Tibial artery (tissue), 4 donors: ENCODE results near the gene CGA.
"Not testable (repeated sequence)": the region's sequence is repeated elsewhere in the genome, so short reads cannot be mapped to it uniquely, and the experiment has no call there.

Experiments
- DNase-seq, 2 donors: peaks; one replicate each; pipeline ENCODE4 v3.0.0-alpha.2; 2019
- H3K27ac ChIP-seq, 2 donors: fragments of 200-600 bp; sonication (generic) in 1 of 2; 1 replicate in 1 of 2; 2 replicates in 1 of 2; pipeline ENCODE4 v1.5.1; 2018 to 2019; ENCODE audit warnings: mild to moderate bottlenecking in 1 of 2
- H3K27me3 ChIP-seq, 2 donors: fragments of 200-600 bp; sonication (generic) in 1 of 2; one replicate each; pipeline versions ENCODE4 v1.5.1 to v1.6.0; 2016 to 2019
- H3K36me3 ChIP-seq, 3 donors: fragments of 200-600 bp; sonication (generic) in 2 of 3; one replicate each; pipeline ENCODE4 v1.5.1; 2016 to 2019; ENCODE audit warnings: mild to moderate bottlenecking in 2 of 3
- H3K4me1 ChIP-seq, 4 donors: fragments of 200-600 bp; sonication (generic) in 2 of 4; 1 replicate in 3 of 4; 2 replicates in 1 of 4; pipeline ENCODE4 v1.5.1; 2016 to 2019
- H3K4me3 ChIP-seq, 2 donors: fragments of 200-600 bp; sonication (generic) in 1 of 2; 1 replicate in 1 of 2; 2 replicates in 1 of 2; pipeline ENCODE4 v1.5.1; 2018 to 2019; ENCODE audit warnings: mild to moderate bottlenecking in 2 of 2
- H3K9me3 ChIP-seq, 3 donors: fragments of 200-600 bp; sonication (generic) in 1 of 3; one replicate each; pipeline ENCODE4 v1.5.1; 2016 to 2019
- intact Hi-C: fragments of 100-400 bp; cut with DNase I; formaldehyde crosslinking; loops from one replicate; pipeline ENCODE4 v1.15.0; 2023; ENCODE audit warnings: low total_unique reads
- TF ChIP-seq, protein P1 (sequence below), 2 experiments: fragments of 200-600 bp in 1 of 2; fragments of 450-650 bp in 1 of 2; IDR thresholded peaks; one replicate each; pipeline ENCODE4 v1.5.1; 2017 to 2019; ENCODE audit warnings: antibody characterized with exemption in 2 of 2, mild to moderate bottlenecking in 1 of 2, moderate library complexity in 1 of 2

CGA gene

DNA sequence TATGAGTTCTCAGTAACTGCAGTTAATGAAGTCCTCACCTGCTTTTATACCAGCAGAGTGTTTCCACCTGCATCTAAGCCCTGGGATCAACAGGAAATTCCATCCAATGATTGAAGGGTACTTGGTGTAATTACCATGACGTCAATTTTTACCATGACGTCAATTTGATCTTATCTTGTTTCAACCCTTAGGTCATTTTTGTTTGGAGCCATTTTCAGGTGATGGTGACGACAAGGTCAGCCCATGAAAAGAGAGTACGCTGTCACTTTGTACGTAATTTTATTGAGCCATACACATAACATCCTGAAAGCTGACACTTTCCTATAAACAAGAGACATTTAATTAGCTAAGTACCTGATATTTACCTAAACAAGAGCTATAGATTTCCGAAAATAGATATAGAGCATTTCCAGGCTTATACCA is at the start of gene CGA:
CGA (minus strand) TSS at position 20 of the 423 bp plus-strand sequence. CDS start 6,906 bp downstream, outside the sequence.
- intact Hi-C loops, result loop anchor here (5.0 kb wide), 1 partner anchor 1367 kb away; no protein-coding TSS in a partner anchor
- Histone ChIP-seq H3K27ac (no peak within 1 kb of the TSS), H3K4me1 (no peaks in the 10 kb centered on the region), H3K27me3 (peaks cover 0 to 6% of the 10 kb centered on the region in 2 donors), H3K4me3 (no peak within 1 kb of the TSS), H3K36me3 (no peaks in the 10 kb centered on the region), H3K9me3 (no peaks in the 10 kb centered on the region)
- TF ChIP-seq, protein P1, sequence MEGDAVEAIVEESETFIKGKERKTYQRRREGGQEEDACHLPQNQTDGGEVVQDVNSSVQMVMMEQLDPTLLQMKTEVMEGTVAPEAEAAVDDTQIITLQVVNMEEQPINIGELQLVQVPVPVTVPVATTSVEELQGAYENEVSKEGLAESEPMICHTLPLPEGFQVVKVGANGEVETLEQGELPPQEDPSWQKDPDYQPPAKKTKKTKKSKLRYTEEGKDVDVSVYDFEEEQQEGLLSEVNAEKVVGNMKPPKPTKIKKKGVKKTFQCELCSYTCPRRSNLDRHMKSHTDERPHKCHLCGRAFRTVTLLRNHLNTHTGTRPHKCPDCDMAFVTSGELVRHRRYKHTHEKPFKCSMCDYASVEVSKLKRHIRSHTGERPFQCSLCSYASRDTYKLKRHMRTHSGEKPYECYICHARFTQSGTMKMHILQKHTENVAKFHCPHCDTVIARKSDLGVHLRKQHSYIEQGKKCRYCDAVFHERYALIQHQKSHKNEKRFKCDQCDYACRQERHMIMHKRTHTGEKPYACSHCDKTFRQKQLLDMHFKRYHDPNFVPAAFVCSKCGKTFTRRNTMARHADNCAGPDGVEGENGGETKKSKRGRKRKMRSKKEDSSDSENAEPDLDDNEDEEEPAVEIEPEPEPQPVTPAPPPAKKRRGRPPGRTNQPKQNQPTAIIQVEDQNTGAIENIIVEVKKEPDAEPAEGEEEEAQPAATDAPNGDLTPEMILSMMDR (IDR thresholded peaks at IDR 0.05), result no peak
- DNase-seq, result no peak

DNA sequence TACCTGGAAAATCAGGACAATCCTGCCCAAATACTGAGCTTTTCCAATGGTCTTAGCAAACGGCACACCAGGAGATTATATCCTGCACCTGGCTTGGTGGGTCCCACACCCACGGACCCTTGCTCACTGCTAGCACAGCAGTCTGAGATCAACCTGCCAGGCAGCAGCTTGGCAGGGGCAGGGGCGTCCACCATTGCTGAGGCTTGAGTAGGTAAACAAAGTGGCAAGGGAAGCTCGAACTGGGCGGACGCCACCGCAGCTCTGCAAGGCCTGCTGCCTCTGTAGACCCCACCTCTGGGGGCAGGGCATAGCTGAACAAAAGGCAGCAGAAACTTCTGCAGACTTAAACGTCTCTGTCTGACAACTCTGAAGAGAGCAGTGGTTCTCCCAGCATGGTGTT is 45.0 kb upstream of the CGA start:
- H3K4me3 ChIP-seq, H3K9me3 ChIP-seq, H3K4me1 ChIP-seq, DNase-seq, H3K27me3 ChIP-seq, H3K36me3 ChIP-seq, H3K27ac ChIP-seq: not testable (repeated sequence)
- intact Hi-C loops, result loop anchor here (10.0 kb wide), 2 partner anchors 95 to 255 kb away; no protein-coding TSS in a partner anchor

DNA sequence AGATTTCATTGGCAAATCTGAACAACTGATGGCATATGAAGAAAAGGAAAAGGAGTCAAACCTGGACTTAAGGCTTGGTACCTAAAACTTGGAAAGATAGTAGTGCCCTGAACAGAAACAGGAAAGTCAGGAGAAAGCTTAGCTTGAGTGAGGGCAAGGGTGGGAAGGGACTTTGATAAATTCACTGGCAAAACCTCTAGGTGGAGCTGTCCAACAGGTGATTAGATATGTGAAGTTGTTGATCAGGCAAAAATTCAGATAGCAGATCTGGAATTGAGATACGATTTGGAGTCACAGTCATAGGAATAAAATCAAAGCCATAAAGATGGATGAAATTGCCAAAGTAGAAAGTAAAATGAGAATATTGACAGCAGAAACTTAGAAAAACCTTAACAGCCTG is 44.3 kb upstream of the CGA start:
- peaks cover 0 to 4% of the 10 kb centered on the region in 2 donors for H3K27me3 ChIP-seq
- no peaks in the 10 kb centered on the region for H3K36me3 ChIP-seq
- H3K4me1 ChIP-seq, result no peaks in the 10 kb centered on the region
- TF ChIP-seq, protein P1 (IDR thresholded peaks at IDR 0.05), result peak; percentile 65 to 67
- no peaks in the 10 kb centered on the region for H3K9me3 ChIP-seq
- DNase-seq, result no peak
- intact Hi-C loops, result loop anchor here (10.0 kb wide), 2 partner anchors 96 to 256 kb away; no protein-coding TSS in a partner anchor
- H3K27ac ChIP-seq, result no peak overlapping the region
- no peak overlapping the region for H3K4me3 ChIP-seq

DNA sequence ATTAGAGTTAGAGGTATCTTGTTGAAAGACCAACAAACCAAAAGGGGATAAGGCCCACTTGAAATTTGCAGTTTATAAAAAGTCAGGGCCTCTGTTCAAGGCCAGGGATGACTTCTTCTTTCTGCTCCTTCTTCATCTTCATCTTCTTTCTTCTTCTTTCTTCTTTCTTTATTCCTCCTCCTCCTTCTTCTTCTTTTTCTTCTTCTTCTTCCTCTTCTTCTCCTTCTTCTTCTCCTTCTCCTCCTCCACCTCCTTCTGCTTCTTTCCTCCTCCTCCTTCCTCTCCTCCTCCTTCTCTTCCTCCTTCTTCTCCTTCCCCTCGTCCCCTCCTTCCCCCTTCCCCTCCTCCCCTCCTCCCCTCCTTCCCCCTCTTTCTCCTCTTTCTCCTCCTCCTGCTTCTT is 42.1 kb upstream of the CGA start:
- Histone ChIP-seq H3K36me3 (no peaks in the 10 kb centered on the region), H3K27ac (no peak overlapping the region), H3K27me3 (peaks cover 0 to 4% of the 10 kb centered on the region in 2 donors), H3K9me3 (no peaks in the 10 kb centered on the region), H3K4me1 (no peaks in the 10 kb centered on the region), H3K4me3 (no peak overlapping the region)
- TF ChIP-seq, protein P1 (IDR thresholded peaks at IDR 0.05), result no peak
- DNase-seq, result no peak
- intact Hi-C loops, result loop anchor here (10.0 kb wide), 2 partner anchors 98 to 258 kb away; no protein-coding TSS in a partner anchor

DNA sequence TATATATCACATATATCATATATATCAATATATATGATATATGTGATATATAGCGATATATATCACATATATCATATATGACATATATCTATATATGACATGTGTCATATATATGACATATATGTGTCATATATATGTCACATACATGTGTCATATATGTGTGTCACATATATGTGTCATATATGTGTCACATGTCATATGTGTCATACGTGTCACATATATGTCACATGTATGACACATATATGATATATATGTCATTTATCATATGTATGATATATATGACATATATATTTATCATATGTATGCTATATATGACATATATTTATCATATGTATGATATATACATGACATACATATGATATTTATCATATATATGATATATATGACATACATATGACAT is 32.8 kb upstream of the CGA start:
- no peak for DNase-seq
- intact Hi-C loops, result no loop called here
- TF ChIP-seq, protein P1 (IDR thresholded peaks at IDR 0.05), result no peak

DNA sequence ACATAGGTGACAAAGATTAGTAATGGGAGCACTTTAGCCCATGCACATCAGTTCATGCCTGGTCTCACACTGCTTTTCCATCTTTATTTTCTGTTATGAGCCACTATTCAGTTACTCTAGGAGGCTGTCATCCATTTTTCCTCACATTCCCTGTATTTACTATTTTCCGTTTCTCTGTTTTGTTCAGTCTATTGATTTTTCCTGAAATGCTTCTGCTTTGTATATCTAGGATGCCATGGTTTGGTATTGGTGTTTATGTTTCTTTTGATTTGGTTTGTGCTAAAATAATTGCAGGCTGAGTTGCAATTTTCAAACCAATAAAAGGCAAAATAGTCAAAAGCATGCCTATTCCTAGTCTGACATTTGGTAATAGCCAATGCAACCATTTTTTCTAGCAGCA is 31.6 kb upstream of the CGA start:
- Histone ChIP-seq H3K27me3 (peaks cover 0 to 9% of the 10 kb centered on the region in 2 donors), H3K4me3 (no peak overlapping the region), H3K9me3 (no peaks in the 10 kb centered on the region), H3K4me1 (no peaks in the 10 kb centered on the region), H3K36me3 (no peaks in the 10 kb centered on the region), H3K27ac (no peak overlapping the region)
- intact Hi-C loops, result no loop called here
- DNase-seq, result no peak
- TF ChIP-seq, protein P1 (IDR thresholded peaks at IDR 0.05), result no peak

More for the DNA sequence above, 32.8 kb upstream of the CGA start:
- no peaks in the 10 kb centered on the region for H3K4me1 ChIP-seq
- no peak overlapping the region for H3K4me3 ChIP-seq
- H3K36me3 ChIP-seq, result no peaks in the 10 kb centered on the region
- H3K27ac ChIP-seq, result no peak overlapping the region
- peaks cover 0 to 7% of the 10 kb centered on the region in 2 donors for H3K27me3 ChIP-seq
- H3K9me3 ChIP-seq, result no peaks in the 10 kb centered on the region
